Measurements from ENCODE around the gene CTBP2.
A peak's percentile ranks its signal among the peaks of the same experiment; 100 is the strongest.

CTBP2 gene

GRCh38 chr10:125043841-125044658 is 116.3 kb downstream of the CTBP2 start:
- peak; percentile 56 for DNase-seq (ENCODE audit: low read depth)

- peak; percentile 79 for DNase-seq (ENCODE audit: low read depth)
Measured at GRCh38 chr10:125041856-125042506, 118.4 kb downstream of the CTBP2 start.

GRCh38 chr10:125039354-125039769 is 121.0 kb downstream of the CTBP2 start:
- DNase-seq (ENCODE audit: low read depth), result peak; percentile 70

- DNase-seq (ENCODE audit: low read depth), result peak; percentile 52
Measured at GRCh38 chr10:125038637-125039036, 121.7 kb downstream of the CTBP2 start.

GRCh38 chr10:125037145-125037877 is 123.1 kb downstream of the CTBP2 start:
- peak; percentile 93 for DNase-seq (ENCODE audit: low read depth)

- no peak for DNase-seq (ENCODE audit: low read depth)
Measured at GRCh38 chr10:125035588-125036295, 124.6 kb downstream of the CTBP2 start.

GRCh38 chr10:125035136-125035535 is 125.2 kb downstream of the CTBP2 start:
- peak; percentile 98 for DNase-seq (ENCODE audit: low read depth)

- peak; percentile 58 for DNase-seq (ENCODE audit: low read depth)
Measured at GRCh38 chr10:125034675-125035074, 125.7 kb downstream of the CTBP2 start.

GRCh38 chr10:125033146-125033924 is 127.0 kb downstream of the CTBP2 start:
- DNase-seq (ENCODE audit: low read depth), result no peak

GRCh38 chr10:125032474-125033020 is 127.8 kb downstream of the CTBP2 start:
- no peak for DNase-seq (ENCODE audit: low read depth)

- peak; percentile 16 for DNase-seq (ENCODE audit: low read depth)
Measured at GRCh38 chr10:125030567-125031197, 129.7 kb downstream of the CTBP2 start.

GRCh38 chr10:125029584-125030242 is 130.7 kb downstream of the CTBP2 start:
- DNase-seq (ENCODE audit: low read depth), result peak; percentile 80

- DNase-seq (ENCODE audit: low read depth), result peak; percentile 76
Measured at GRCh38 chr10:125027871-125028869, 132.2 kb downstream of the CTBP2 start.

- no peak for DNase-seq (ENCODE audit: low read depth)
Measured at GRCh38 chr10:125026974-125027735, 133.2 kb downstream of the CTBP2 start.

GRCh38 chr10:125026036-125026931 is 134.1 kb downstream of the CTBP2 start:
- DNase-seq (ENCODE audit: low read depth), result no peak

GRCh38 chr10:125025341-125025740 is 135.0 kb downstream of the CTBP2 start:
- no peak for DNase-seq (ENCODE audit: low read depth)
